PC-3 (cell line): ENCODE data around the gene PMAIP1. TPM values are rescaled to one million over a fixed set of nuclear protein-coding genes. Genes with fewer than 3 reads are reported as not detected.

Source experiments
- ATAC-seq: fragments of 200-7000 bp; cut with Tn5 transposase; 2 replicates; pipeline ENCODE4 v1.9.1; 2020; ENCODE audit warnings: mild to moderate bottlenecking, moderate library complexity
- BruUV-seq: library from RNA; stranded (reverse); fragments of 400-500 nt; replicated peaks from 2 replicates; lab custom pipeline; 2021; lab: Mats Ljungman, UMichigan
- CTCF ChIA-PET: fragments of 300-600 bp; sonication (Branson Sonifier 250); formaldehyde crosslinking; loops from one replicate; lab custom pipeline; 2022; ENCODE audit warnings: antibody characterized with exemption; lab: Charles Lee
- POLR2A ChIA-PET: fragments of 300-600 bp; sonication (Branson Sonifier 250); formaldehyde crosslinking; loops from one replicate; lab custom pipeline; 2022; ENCODE audit warnings: antibody characterized with exemption; ENCODE audit not compliant: unreplicated experiment; lab: Charles Lee
- DNase-seq: peaks from one replicate; pipeline ENCODE4 v3.0.0-alpha.2; 2015
- H2AFZ ChIP-seq: fragments of 300-600 bp; sonication (generic); 2 replicates; pipeline ENCODE4 v1.6.0; 2016; ENCODE audit warnings: antibody characterized with exemption, low read length
- H3F3A ChIP-seq: fragments of 300-600 bp; sonication (generic); one replicate; pipeline ENCODE4 v1.6.0; 2017; ENCODE audit warnings: antibody characterized with exemption, low read length, control low read depth, mild to moderate bottlenecking; ENCODE audit not compliant: unreplicated experiment
- H3K27ac ChIP-seq: fragments of 300-600 bp; sonication (generic); 2 replicates; pipeline ENCODE4 v1.5.1; 2016; ENCODE audit warnings: mild to moderate bottlenecking, low read length
- H3K27me3 ChIP-seq: fragments of 300-600 bp; sonication (generic); 2 replicates; pipeline ENCODE4 v1.6.1; 2016; ENCODE audit warnings: low read length, mixed read lengths
- H3K36me3 ChIP-seq: fragments of 300-600 bp; sonication (generic); 2 replicates; pipeline ENCODE4 v1.6.1; 2016; ENCODE audit warnings: low read depth, mixed run types, low read length, mixed read lengths
- H3K4me1 ChIP-seq: fragments of 300-600 bp; sonication (generic); 2 replicates; pipeline ENCODE4 v1.5.1; 2016; ENCODE audit warnings: low read length; ENCODE audit not compliant: insufficient read depth
- H3K4me2 ChIP-seq: fragments of 300-600 bp; sonication (generic); 2 replicates; pipeline ENCODE4 v1.6.0; 2016; ENCODE audit warnings: low read length
- H3K4me3 ChIP-seq: fragments of 300-600 bp; sonication (generic); 2 replicates; pipeline ENCODE4 v1.5.1; 2016; ENCODE audit warnings: mild to moderate bottlenecking, low read length, mixed read lengths
- H3K79me2 ChIP-seq: fragments of 300-600 bp; sonication (generic); 2 replicates; pipeline ENCODE4 v1.6.1; 2017; ENCODE audit warnings: low read length, mixed read lengths
- H3K9ac ChIP-seq: fragments of 300-600 bp; sonication (generic); 2 replicates; pipeline ENCODE4 v1.6.0; 2016; ENCODE audit warnings: mild to moderate bottlenecking, low read length
- H3K9me2 ChIP-seq: fragments of 300-600 bp; sonication (generic); replicated peaks from 2 replicates; pipeline ENCODE4 v1.6.1; 2016; ENCODE audit warnings: mixed run types, low read length, mixed read lengths
- H3K9me3 ChIP-seq: fragments of 300-600 bp; sonication (generic); 2 replicates; pipeline ENCODE4 v1.6.1; 2016; ENCODE audit warnings: low read length, mixed read lengths
- H4K20me1 ChIP-seq: fragments of 300-600 bp; sonication (generic); 2 replicates; pipeline ENCODE4 v1.6.1; 2016; ENCODE audit warnings: low read length, mixed read lengths
- EZH2 ChIP-seq: fragments of 300-600 bp; sonication (generic); IDR thresholded peaks from one replicate; pipeline ENCODE4 v1.6.1; 2017; ENCODE audit warnings: antibody characterized with exemption, mild to moderate bottlenecking, low read length; ENCODE audit not compliant: unreplicated experiment
- EZH2phosphoT487 ChIP-seq: fragments of 300-600 bp; sonication (generic); IDR thresholded peaks from 2 replicates; pipeline ENCODE4 v1.6.1; 2018; ENCODE audit warnings: mild to moderate bottlenecking, antibody characterized with exemption, low read length, borderline replicate concordance
- intact Hi-C: fragments of 100-400 bp; cut with micrococcal nuclease; formaldehyde crosslinking; loops from 2 replicates; pipeline ENCODE4 v1.9.0; 2023
- total RNA-seq: library from RNA; depleted of rRNA; stranded (reverse); fragments of >200 nt; gene quantifications from 2 replicates; pipeline ENCODE4 v1.2.3, GENCODE V29; 2014
- TF ChIP-seq, protein P1 (sequence below): fragments of 300-600 bp; sonication (generic); conservative IDR thresholded peaks from 2 replicates; pipeline ENCODE4 v1.5.1; 2017; ENCODE audit warnings: antibody characterized with exemption, low read depth, mild to moderate bottlenecking, low read length

Gene PMAIP1
- total RNA-seq, 1 experiment from 2014 or later, result 41.5 TPM

GRCh38 chr18:59927246-59927825 is 27.5 kb downstream of the PMAIP1 start:
- H3K9me3 ChIP-seq, result no peaks in the 10 kb centered on the region
- H3K9ac ChIP-seq, result no peak overlapping the region
- no peak overlapping the region for H3K4me3 ChIP-seq
- TF ChIP-seq, protein P1, sequence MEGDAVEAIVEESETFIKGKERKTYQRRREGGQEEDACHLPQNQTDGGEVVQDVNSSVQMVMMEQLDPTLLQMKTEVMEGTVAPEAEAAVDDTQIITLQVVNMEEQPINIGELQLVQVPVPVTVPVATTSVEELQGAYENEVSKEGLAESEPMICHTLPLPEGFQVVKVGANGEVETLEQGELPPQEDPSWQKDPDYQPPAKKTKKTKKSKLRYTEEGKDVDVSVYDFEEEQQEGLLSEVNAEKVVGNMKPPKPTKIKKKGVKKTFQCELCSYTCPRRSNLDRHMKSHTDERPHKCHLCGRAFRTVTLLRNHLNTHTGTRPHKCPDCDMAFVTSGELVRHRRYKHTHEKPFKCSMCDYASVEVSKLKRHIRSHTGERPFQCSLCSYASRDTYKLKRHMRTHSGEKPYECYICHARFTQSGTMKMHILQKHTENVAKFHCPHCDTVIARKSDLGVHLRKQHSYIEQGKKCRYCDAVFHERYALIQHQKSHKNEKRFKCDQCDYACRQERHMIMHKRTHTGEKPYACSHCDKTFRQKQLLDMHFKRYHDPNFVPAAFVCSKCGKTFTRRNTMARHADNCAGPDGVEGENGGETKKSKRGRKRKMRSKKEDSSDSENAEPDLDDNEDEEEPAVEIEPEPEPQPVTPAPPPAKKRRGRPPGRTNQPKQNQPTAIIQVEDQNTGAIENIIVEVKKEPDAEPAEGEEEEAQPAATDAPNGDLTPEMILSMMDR, result no peak
- no peak for TF ChIP-seq EZH2
- TF ChIP-seq EZH2phosphoT487, result no peak
- H3K9me2 ChIP-seq, result no peaks in the 10 kb centered on the region
- ChIA-PET POLR2A (interaction anchor here (0.6 kb wide), 1 partner anchor 30 kb away, joined by 5 read pairs; no protein-coding TSS in a partner anchor), CTCF (no interaction called here)
- no TSS peak for BruUV-seq
- H3K4me1 ChIP-seq, result peaks cover 17% of the 10 kb centered on the region
- no peaks in the 10 kb centered on the region for H4K20me1 ChIP-seq
- no peaks in the 10 kb centered on the region for H3K79me2 ChIP-seq
- no peaks in the 10 kb centered on the region for H3K36me3 ChIP-seq
- ATAC-seq (no peak), DNase-seq (no peak)
- no peaks in the 10 kb centered on the region for H3F3A ChIP-seq
- H3K27me3 ChIP-seq, result no peaks in the 10 kb centered on the region
- no peak overlapping the region for H3K4me2 ChIP-seq
- H2AFZ ChIP-seq, result no peak overlapping the region
- intact Hi-C loops, result no loop called here
- no peak overlapping the region for H3K27ac ChIP-seq

- Histone ChIP-seq H3K4me3 (no peak overlapping the region), H3K4me1 (peaks cover 9% of the 10 kb centered on the region), H3K4me2 (no peak overlapping the region), H3K9ac (no peak overlapping the region), H2AFZ (no peak overlapping the region), H3K27ac (no peak overlapping the region), H3K9me2 (no peaks in the 10 kb centered on the region), H3K9me3 (no peaks in the 10 kb centered on the region), H3K36me3 (no peaks in the 10 kb centered on the region), H3F3A (no peaks in the 10 kb centered on the region), H4K20me1 (no peaks in the 10 kb centered on the region), H3K79me2 (no peaks in the 10 kb centered on the region), H3K27me3 (no peaks in the 10 kb centered on the region)
- intact Hi-C loops, result no loop called here
- ATAC-seq (no peak), DNase-seq (no peak)
- ChIA-PET CTCF (no interaction called here), POLR2A (no interaction called here)
- TF ChIP-seq EZH2, result no peak
- TF ChIP-seq EZH2phosphoT487, result no peak
- TF ChIP-seq, protein P1, result no peak
- BruUV-seq, result no TSS peak
Observed at GRCh38 chr18:59928201-59928600, 28.4 kb downstream of the PMAIP1 start.

DNA sequence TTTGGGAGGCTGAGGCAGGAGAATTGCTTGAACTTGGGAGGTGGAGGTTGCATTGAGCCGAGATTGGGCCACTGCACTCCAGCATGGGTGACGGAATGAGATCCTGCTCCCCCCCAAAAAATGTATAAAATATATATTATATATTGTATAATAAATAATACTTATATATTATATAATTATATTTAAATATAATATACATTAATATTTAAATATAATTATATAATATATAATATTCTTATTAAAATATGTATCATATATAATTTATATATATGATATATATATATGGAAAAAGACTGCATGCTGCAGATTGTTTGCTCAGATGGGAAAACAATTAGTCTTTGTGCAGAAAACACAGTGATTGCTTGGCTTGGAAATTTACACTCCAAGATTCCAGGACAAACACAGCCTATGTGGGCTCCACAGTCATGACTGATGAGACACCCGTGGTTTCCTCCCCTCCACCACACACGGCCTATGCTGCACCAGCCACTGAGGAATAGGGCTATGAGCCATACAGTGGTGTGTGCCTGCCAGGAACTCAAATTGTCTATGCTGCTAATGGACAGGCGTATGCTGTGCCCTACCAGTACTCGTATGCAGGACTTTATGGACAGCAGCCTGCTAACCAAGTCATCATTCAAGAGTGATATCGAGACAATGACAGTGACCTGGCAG is 30.0 kb downstream of the PMAIP1 start:
- no peaks in the 10 kb centered on the region for H3K9me2 ChIP-seq
- H3K27ac ChIP-seq, result no peak overlapping the region
- TF ChIP-seq, protein P1, result no peak
- TF ChIP-seq EZH2phosphoT487 (no peak), EZH2 (no peak)
- no peak overlapping the region for H3K9ac ChIP-seq
- H3K27me3 ChIP-seq, result no peaks in the 10 kb centered on the region
- POLR2A ChIA-PET, result no interaction called here
- no peak for DNase-seq
- H3K79me2 ChIP-seq, result no peaks in the 10 kb centered on the region
- intact Hi-C loops, result no loop called here
- no peaks in the 10 kb centered on the region for H3K9me3 ChIP-seq
- no TSS peak for BruUV-seq
- no peak for ATAC-seq
- H3K4me2 ChIP-seq, result no peak overlapping the region
- H3K36me3 ChIP-seq, result no peaks in the 10 kb centered on the region
- no peak overlapping the region for H3K4me3 ChIP-seq
- H3F3A ChIP-seq, result no peaks in the 10 kb centered on the region
- CTCF ChIA-PET, result no interaction called here
- H2AFZ ChIP-seq, result no peak overlapping the region
- H3K4me1 ChIP-seq, result no peaks in the 10 kb centered on the region
- no peaks in the 10 kb centered on the region for H4K20me1 ChIP-seq
